Osteocyte (in vitro differentiated cells): ENCODE data around the gene TALDO1. TPM values are rescaled to one million over a fixed set of nuclear protein-coding genes. Genes with fewer than 3 reads are reported as not detected.
A peak's percentile ranks its signal among the peaks of the same experiment; 100 is the strongest.

Experiments
- DNase-seq: peaks from one replicate; pipeline ENCODE4 v3.0.0; 2021; ENCODE audit warnings: mixed read lengths; ENCODE audit not compliant: unreplicated experiment; ENCODE audit errors: extremely low spot score
- H3K27ac Mint-ChIP-seq: one replicate; pipeline ENCODE4 v1.8.0; 2021; ENCODE audit warnings: mild to moderate bottlenecking, mixed read lengths; ENCODE audit not compliant: unreplicated experiment
- H3K27me3 Mint-ChIP-seq: one replicate; pipeline ENCODE4 v1.8.0; 2021; ENCODE audit warnings: mixed read lengths; ENCODE audit not compliant: unreplicated experiment
- H3K36me3 Mint-ChIP-seq: one replicate; pipeline ENCODE4 v1.8.0; 2021; ENCODE audit warnings: mixed read lengths; ENCODE audit not compliant: unreplicated experiment
- H3K4me1 Mint-ChIP-seq: one replicate; pipeline ENCODE4 v1.8.0; 2021; ENCODE audit warnings: mixed read lengths; ENCODE audit not compliant: unreplicated experiment
- H3K4me3 Mint-ChIP-seq: one replicate; pipeline ENCODE4 v1.8.0; 2021; ENCODE audit warnings: mild to moderate bottlenecking, moderate library complexity, mixed read lengths; ENCODE audit not compliant: unreplicated experiment
- H3K9me3 Mint-ChIP-seq: one replicate; pipeline ENCODE4 v1.8.0; 2021; ENCODE audit warnings: mixed read lengths; ENCODE audit not compliant: unreplicated experiment
- total RNA-seq: library from RNA; stranded (reverse); gene quantifications from 2 replicates; pipeline ENCODE4 v1.2.1, GENCODE V29; 2021
- TF ChIP-seq, protein P1 (sequence below): fragments of 200-600 bp; sonication (generic); IDR thresholded peaks from 2 replicates; pipeline ENCODE4 v1.5.0; 2021; ENCODE audit warnings: antibody characterized with exemption, mild to moderate bottlenecking, moderate library complexity

Gene TALDO1
- total RNA-seq, 1 donor from 2014 or later, result 171 TPM

DNA sequence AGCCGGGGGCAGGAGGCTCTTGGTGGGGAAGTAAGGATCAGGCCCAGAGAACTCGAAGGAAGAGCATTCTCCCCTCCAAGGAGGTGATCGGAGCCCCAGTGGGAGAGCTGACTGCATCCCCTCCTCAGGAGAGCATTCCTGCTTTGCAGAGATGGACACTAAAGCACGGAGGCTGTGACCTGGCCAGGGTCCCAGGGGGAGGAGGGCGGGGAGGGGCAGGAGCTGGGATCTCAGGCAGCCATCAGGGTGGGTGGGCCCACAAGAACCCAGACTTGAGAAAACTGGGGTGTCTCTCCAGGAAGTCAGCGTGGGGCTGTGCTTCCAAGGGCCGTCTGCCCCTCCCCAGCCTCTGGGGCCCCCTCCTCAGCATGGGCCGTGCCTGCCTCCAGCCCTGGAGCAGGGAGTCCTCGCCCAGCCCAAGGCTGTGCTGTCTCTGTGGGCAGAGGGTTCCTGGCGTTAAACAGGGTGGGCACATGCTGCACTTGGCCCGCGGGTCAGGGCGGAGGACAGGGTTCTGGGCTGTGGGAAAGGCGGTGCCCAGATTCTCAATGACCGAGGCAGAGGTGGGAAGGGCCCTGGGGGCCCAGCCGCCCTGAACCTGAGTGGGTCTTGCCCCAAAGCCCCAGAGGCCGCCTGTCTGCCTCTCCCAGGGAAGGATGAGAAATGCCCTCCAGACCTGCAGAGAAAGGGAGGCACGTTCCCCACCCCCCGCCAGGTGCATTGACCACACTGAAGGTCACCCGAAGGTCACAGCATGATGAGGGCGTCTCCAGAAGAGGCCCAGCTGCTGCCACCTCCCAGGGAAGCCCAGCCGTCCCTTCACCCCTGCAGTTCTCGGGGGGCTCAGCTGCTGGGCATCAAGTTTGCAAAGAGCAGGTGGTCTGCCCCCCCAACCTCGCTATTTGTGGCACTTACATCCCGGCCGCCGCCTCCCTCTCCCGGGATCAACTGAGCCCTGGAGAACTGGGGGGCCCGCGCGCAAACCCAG is 42.0 kb downstream of the TALDO1 start:
- H3K27me3 Mint-ChIP-seq, result no peaks in the 10 kb centered on the region
- H3K4me1 Mint-ChIP-seq, result peaks cover 3% of the 10 kb centered on the region
- H3K36me3 Mint-ChIP-seq, result no peaks in the 10 kb centered on the region
- no peaks in the 10 kb centered on the region for H3K9me3 Mint-ChIP-seq
- no peak overlapping the region for H3K4me3 Mint-ChIP-seq
- TF ChIP-seq, protein P1, sequence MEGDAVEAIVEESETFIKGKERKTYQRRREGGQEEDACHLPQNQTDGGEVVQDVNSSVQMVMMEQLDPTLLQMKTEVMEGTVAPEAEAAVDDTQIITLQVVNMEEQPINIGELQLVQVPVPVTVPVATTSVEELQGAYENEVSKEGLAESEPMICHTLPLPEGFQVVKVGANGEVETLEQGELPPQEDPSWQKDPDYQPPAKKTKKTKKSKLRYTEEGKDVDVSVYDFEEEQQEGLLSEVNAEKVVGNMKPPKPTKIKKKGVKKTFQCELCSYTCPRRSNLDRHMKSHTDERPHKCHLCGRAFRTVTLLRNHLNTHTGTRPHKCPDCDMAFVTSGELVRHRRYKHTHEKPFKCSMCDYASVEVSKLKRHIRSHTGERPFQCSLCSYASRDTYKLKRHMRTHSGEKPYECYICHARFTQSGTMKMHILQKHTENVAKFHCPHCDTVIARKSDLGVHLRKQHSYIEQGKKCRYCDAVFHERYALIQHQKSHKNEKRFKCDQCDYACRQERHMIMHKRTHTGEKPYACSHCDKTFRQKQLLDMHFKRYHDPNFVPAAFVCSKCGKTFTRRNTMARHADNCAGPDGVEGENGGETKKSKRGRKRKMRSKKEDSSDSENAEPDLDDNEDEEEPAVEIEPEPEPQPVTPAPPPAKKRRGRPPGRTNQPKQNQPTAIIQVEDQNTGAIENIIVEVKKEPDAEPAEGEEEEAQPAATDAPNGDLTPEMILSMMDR, result no peak
- H3K27ac Mint-ChIP-seq, result no peak overlapping the region
- DNase-seq, result no peak

DNA sequence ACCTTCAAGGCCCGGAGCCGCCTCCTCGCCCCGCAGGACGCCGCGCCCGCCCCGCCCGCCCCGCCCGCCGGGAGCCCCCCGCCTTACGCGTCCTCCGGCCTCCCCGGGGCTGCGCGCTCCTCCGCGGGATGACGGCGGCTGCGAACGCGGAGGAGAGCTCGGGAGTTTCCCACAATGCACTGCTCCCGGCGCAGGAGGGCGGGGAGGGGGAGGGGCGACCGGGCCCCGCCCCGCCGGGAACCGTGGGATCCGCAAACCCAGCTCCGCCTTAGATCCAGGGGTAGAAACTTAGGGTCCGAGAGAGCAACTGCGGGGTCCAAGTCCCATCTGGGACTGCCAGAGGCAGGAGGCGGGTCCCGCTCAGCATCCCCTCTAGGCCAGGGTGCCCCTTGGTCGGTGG is 42.7 kb downstream of the TALDO1 start, which contains the start of gene CEND1:
CEND1 (minus strand) TSS at position 148 of the 400 bp plus-strand sequence. CDS start 1,514 bp downstream, outside the sequence.
- peaks cover 3% of the 10 kb centered on the region for H3K4me1 Mint-ChIP-seq
- H3K9me3 Mint-ChIP-seq, result no peaks in the 10 kb centered on the region
- H3K27ac Mint-ChIP-seq, result peak within 1 kb of the TSS; percentile 7
- no peak within 1 kb of the TSS for H3K4me3 Mint-ChIP-seq
- no peaks in the 10 kb centered on the region for H3K27me3 Mint-ChIP-seq
- H3K36me3 Mint-ChIP-seq, result no peaks in the 10 kb centered on the region
- TF ChIP-seq, protein P1, result no peak
- peak; percentile 83 for DNase-seq

GRCh38 chr11:790721-791564 is 43.7 kb downstream of the TALDO1 start:
- no peak overlapping the region for H3K4me3 Mint-ChIP-seq
- H3K9me3 Mint-ChIP-seq, result no peaks in the 10 kb centered on the region
- DNase-seq, result no peak
- H3K27me3 Mint-ChIP-seq, result no peaks in the 10 kb centered on the region
- H3K4me1 Mint-ChIP-seq, result peaks cover 9% of the 10 kb centered on the region
- H3K27ac Mint-ChIP-seq, result peak overlapping the region; percentile 7
- no peaks in the 10 kb centered on the region for H3K36me3 Mint-ChIP-seq
- TF ChIP-seq, protein P1, result no peak

GRCh38 chr11:791658-792534 is 44.6 kb downstream of the TALDO1 start:
- Mint-ChIP-seq H3K4me3 (no peak overlapping the region), H3K27ac (no peak overlapping the region), H3K9me3 (no peaks in the 10 kb centered on the region), H3K4me1 (peaks cover 18% of the 10 kb centered on the region), H3K27me3 (no peaks in the 10 kb centered on the region), H3K36me3 (no peaks in the 10 kb centered on the region)
- TF ChIP-seq, protein P1, result no peak
- no peak for DNase-seq
